ENCODE results near the gene ORC6. TPM values are rescaled to one million over a fixed set of nuclear protein-coding genes. Genes with fewer than 3 reads are reported as not detected.

ORC6 gene
- polyA plus RNA-seq, 1 donor (not counting 4 experiments of a cell fraction or from before 2014, with no cell fraction given), result 21.9 TPM

DNA sequence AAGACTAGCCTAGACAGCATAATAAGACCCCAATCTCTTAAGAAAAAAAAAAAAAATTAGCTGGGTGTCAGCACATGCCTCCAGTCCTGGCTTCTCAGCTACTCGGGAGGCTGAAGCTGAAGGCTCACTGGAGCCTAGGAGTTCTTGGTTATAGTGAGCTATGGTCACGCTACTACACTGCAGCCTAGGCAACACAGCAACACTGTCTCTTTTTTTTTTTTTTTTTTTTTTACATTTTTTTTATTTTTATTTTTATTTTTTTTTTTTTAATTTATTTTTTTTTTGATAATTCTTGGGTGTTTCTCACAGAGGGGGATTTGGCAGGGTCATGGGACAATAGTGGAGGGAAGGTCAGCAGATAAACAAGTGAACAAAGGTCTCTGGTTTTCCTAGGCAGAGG lies 4.1 kb downstream of the ORC6 start:
- H3K27ac ChIP-seq (ENCODE audit: control insufficient read depth, insufficient read depth, low read length), result no peak overlapping the region
- H3K9me1 ChIP-seq (ENCODE audit: control insufficient read depth, extremely low read depth, insufficient read depth, low read length), result no peaks in the 10 kb centered on the region
- H2AFZ ChIP-seq (ENCODE audit: control insufficient read depth, low read length), result no peak overlapping the region
- no peak overlapping the region for H3K4me3 ChIP-seq (ENCODE audit: control insufficient read depth in 2 of 3, extremely low read depth in 1 of 3, insufficient read depth in 2 of 3, low read depth in 1 of 3, low read length in 3 of 3)
- no peak overlapping the region for H3K4me2 ChIP-seq (ENCODE audit: control insufficient read depth, extremely low read depth, insufficient read depth, low read depth, low read length)
- FAIRE-seq (no peak), DNase-seq (ENCODE audit: low read depth, low spot score) (no peak)
- no peaks in the 10 kb centered on the region for H3K9me3 ChIP-seq (ENCODE audit: control insufficient read depth, low read depth, low read length)
- peaks cover 2 to 9% of the 10 kb centered on the region in 2 experiments for H3K36me3 ChIP-seq (ENCODE audit: control insufficient read depth in 2 of 2, extremely low read depth in 1 of 2, insufficient read depth in 2 of 2, low read length in 2 of 2)
- TF ChIP-seq, protein P1, sequence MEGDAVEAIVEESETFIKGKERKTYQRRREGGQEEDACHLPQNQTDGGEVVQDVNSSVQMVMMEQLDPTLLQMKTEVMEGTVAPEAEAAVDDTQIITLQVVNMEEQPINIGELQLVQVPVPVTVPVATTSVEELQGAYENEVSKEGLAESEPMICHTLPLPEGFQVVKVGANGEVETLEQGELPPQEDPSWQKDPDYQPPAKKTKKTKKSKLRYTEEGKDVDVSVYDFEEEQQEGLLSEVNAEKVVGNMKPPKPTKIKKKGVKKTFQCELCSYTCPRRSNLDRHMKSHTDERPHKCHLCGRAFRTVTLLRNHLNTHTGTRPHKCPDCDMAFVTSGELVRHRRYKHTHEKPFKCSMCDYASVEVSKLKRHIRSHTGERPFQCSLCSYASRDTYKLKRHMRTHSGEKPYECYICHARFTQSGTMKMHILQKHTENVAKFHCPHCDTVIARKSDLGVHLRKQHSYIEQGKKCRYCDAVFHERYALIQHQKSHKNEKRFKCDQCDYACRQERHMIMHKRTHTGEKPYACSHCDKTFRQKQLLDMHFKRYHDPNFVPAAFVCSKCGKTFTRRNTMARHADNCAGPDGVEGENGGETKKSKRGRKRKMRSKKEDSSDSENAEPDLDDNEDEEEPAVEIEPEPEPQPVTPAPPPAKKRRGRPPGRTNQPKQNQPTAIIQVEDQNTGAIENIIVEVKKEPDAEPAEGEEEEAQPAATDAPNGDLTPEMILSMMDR (optimal IDR thresholded peaks at IDR 0.05 in 1 of 3, IDR thresholded peaks at IDR 0.05 in 1 of 3, conservative IDR thresholded peaks at IDR 0.05 in 1 of 3; ENCODE audit: extremely low read depth in 1 of 3, insufficient read depth in 2 of 3, low read length in 3 of 3), result no peak
- TF ChIP-seq EZH2 (IDR thresholded peaks at IDR 0.05; ENCODE audit: low read length), result no peak
- H4K20me1 ChIP-seq (ENCODE audit: control insufficient read depth, extremely low read depth, insufficient read depth, low read length), result peaks cover 4% of the 10 kb centered on the region
- H3K27me3 ChIP-seq (ENCODE audit: control insufficient read depth, extremely low read depth, insufficient read depth, low read length), result no peaks in the 10 kb centered on the region
- peaks cover 16% of the 10 kb centered on the region for H3K4me1 ChIP-seq (ENCODE audit: control insufficient read depth, extremely low read depth, insufficient read depth, low read length)
- H3K79me2 ChIP-seq (ENCODE audit: control insufficient read depth, insufficient read depth, low read length), result peaks cover 28% of the 10 kb centered on the region
- H3K9ac ChIP-seq (ENCODE audit: control insufficient read depth, extremely low read depth, insufficient read depth, low read length), result no peak overlapping the region
- dilution Hi-C loops (cut with MboI; ENCODE audit: extremely low pct_ligation_motif_present, low sequenced_read_pairs), result no loop called here

DNA sequence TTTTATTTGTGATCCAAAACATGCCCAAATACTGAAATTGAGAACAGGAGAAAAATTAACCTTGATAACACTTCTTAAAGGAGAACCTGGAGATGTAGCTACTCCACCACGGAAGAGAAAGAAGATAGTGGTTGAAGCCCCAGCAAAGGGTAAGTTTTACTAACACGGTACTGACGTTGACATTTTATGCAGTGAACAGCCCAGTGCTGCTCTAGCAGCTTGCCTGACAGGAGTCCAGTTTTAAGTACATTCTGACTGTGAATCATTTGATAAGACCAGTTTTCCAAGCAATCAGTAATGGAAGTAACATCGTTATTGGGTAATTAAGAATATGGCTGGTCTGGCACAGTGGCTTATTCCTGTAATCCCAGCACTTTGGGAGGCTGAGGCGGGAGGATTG lies 6.5 kb downstream of the ORC6 start:
- H3K9me3 ChIP-seq (ENCODE audit: control insufficient read depth, low read depth, low read length), result no peaks in the 10 kb centered on the region
- H3K9me1 ChIP-seq (ENCODE audit: control insufficient read depth, extremely low read depth, insufficient read depth, low read length), result no peaks in the 10 kb centered on the region
- dilution Hi-C loops (cut with MboI; ENCODE audit: extremely low pct_ligation_motif_present, low sequenced_read_pairs), result no loop called here
- H3K4me2 ChIP-seq (ENCODE audit: control insufficient read depth, extremely low read depth, insufficient read depth, low read depth, low read length), result no peak overlapping the region
- H3K36me3 ChIP-seq (ENCODE audit: control insufficient read depth in 2 of 2, extremely low read depth in 1 of 2, insufficient read depth in 2 of 2, low read length in 2 of 2), result peaks cover 2 to 9% of the 10 kb centered on the region in 2 experiments
- peaks cover 8% of the 10 kb centered on the region for H3K4me1 ChIP-seq (ENCODE audit: control insufficient read depth, extremely low read depth, insufficient read depth, low read length)
- no peak overlapping the region for H2AFZ ChIP-seq (ENCODE audit: control insufficient read depth, low read length)
- no peak overlapping the region for H3K27ac ChIP-seq (ENCODE audit: control insufficient read depth, insufficient read depth, low read length)
- peaks cover 14% of the 10 kb centered on the region for H3K79me2 ChIP-seq (ENCODE audit: control insufficient read depth, insufficient read depth, low read length)
- no peak overlapping the region for H3K4me3 ChIP-seq (ENCODE audit: control insufficient read depth in 2 of 3, extremely low read depth in 1 of 3, insufficient read depth in 2 of 3, low read depth in 1 of 3, low read length in 3 of 3)
- no peaks in the 10 kb centered on the region for H4K20me1 ChIP-seq (ENCODE audit: control insufficient read depth, extremely low read depth, insufficient read depth, low read length)
- no peak for TF ChIP-seq EZH2 (IDR thresholded peaks at IDR 0.05; ENCODE audit: low read length)
- TF ChIP-seq, protein P1 (optimal IDR thresholded peaks at IDR 0.05 in 1 of 3, IDR thresholded peaks at IDR 0.05 in 1 of 3, conservative IDR thresholded peaks at IDR 0.05 in 1 of 3; ENCODE audit: extremely low read depth in 1 of 3, insufficient read depth in 2 of 3, low read length in 3 of 3), result no peak
- FAIRE-seq (no peak), DNase-seq (ENCODE audit: low read depth, low spot score) (no peak)
- H3K27me3 ChIP-seq (ENCODE audit: control insufficient read depth, extremely low read depth, insufficient read depth, low read length), result no peaks in the 10 kb centered on the region
- no peak overlapping the region for H3K9ac ChIP-seq (ENCODE audit: control insufficient read depth, extremely low read depth, insufficient read depth, low read length)
